GM12892 (cell line): Measurements from ENCODE around the gene HTATIP2.
"Not testable (repeated sequence)": the region's sequence is repeated elsewhere in the genome, so short reads cannot be mapped to it uniquely, and the experiment has no call there.

Source experiments
- DNase-seq: peaks from one replicate; pipeline ENCODE4 v3.0.0; 2011; ENCODE audit not compliant: insufficient read length
- FAIRE-seq: peaks from 2 replicates; lab custom pipeline; 2011; peaks lifted over from hg19 to GRCh38; lab: Jason Lieb, UNC
- POLR2A ChIP-seq: IDR thresholded peaks from 2 replicates; pipeline ENCODE4 v1.6.1; 2011; ENCODE audit warnings: low read depth, low read length, control low read depth
- POLR2AphosphoS5 ChIP-seq: IDR thresholded peaks from 2 replicates; pipeline ENCODE4 v1.6.1; 2011; ENCODE audit warnings: low read depth, low read length, control low read depth
- TAF1 ChIP-seq: IDR thresholded peaks from 2 replicates; pipeline ENCODE4 v1.6.1; 2011; ENCODE audit warnings: low read depth, mild to moderate bottlenecking, control low read depth, low read length, borderline replicate concordance

Gene HTATIP2

DNA sequence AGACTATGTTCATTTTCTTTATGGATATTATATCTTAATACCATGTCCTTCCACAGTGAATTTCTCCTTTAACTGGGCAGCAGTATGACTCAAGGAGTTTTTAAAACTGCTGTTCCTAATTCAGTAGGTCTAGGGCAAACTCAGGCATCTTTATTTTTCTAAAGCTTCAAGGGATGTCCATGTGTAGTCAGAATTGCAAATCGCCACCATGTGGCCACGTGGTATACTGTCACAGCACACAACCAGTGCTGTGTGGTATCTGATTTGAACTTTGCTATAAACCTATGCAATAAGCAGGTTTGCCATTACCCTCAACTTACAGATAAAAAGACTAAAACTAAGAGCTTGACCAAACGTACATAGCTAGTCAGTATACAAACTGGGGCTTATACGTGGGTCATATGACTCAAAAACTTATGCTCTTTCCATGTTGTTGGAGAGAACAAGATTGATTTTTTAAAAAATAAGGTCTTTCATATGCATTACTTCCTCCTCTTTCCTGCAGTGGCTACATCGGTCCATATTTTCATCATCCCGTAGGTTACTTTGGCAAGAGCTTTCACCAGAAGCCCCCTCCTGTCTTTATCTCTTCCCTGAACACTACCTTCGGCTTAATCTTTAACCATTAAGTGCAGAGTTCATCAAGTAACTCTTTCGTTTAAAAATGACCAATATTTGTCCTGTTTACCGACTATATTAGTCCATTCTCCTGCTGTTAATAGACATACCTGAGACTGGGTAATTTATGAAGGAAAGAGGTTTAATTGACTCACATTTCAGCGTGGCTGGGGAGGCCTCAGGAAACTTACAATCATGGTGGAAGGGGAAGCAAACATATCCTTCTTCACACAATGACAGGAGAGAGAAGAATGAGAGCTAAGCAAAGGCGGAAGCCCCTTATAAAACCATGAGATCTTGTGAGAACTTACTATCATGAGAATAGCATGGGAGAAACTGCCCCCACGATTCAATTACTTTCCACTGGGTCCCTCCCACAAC is 8.0 kb upstream of the HTATIP2 start:
- TF ChIP-seq POLR2AphosphoS5, result no peak
- no peak for TF ChIP-seq TAF1
- TF ChIP-seq POLR2A, result no peak
- DNase-seq (no peak), FAIRE-seq (peak; percentile 93)

GRCh38 chr11:20357150-20357549 is 6.4 kb upstream of the HTATIP2 start:
- DNase-seq, result no peak
- FAIRE-seq, result no peak
- TF ChIP-seq POLR2AphosphoS5 (no peak), POLR2A (no peak), TAF1 (no peak)

- TF ChIP-seq POLR2A, result no peak
- TF ChIP-seq TAF1, result no peak
- TF ChIP-seq POLR2AphosphoS5, result no peak
- peak; percentile 42 for FAIRE-seq
- no peak for DNase-seq
Observed at GRCh38 chr11:20360650-20361049, 2.9 kb upstream of the HTATIP2 start.

- DNase-seq (no peak), FAIRE-seq (peak; percentile 21)
- no peak for TF ChIP-seq POLR2AphosphoS5
- no peak for TF ChIP-seq TAF1
- TF ChIP-seq POLR2A, result no peak
Observed at GRCh38 chr11:20362481-20362880, 1.0 kb upstream of the HTATIP2 start.

GRCh38 chr11:20363149-20363499 is 390 bp upstream of the HTATIP2 start:
- DNase-seq (no peak), FAIRE-seq (no peak)
- TF ChIP-seq POLR2A (no peak), TAF1 (no peak), POLR2AphosphoS5 (no peak)

DNA sequence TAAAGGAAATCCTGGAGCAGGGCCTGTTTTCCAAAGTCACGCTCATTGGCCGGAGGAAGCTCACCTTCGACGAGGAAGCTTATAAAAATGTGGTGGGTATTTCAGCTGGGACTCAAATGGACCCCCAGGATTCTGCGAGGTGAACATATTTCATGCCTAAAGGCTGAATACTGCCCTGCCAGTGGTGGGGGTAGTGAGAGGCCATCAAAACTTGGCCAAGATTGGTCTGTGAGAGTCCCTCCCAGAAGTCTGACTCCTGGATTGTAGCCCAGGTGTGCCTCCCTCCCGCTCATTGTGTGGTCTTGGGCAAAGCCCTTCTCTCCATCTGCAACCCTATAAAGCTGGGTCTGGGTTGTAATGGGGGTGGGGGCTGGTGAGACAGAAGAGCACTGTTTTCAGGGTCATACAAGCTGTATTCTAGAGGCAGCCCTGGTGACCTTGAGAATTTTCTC is 853 bp downstream of the HTATIP2 start:
- no peak for TF ChIP-seq TAF1
- no peak for TF ChIP-seq POLR2AphosphoS5
- no peak for TF ChIP-seq POLR2A
- no peak for FAIRE-seq
- no peak for DNase-seq

DNA sequence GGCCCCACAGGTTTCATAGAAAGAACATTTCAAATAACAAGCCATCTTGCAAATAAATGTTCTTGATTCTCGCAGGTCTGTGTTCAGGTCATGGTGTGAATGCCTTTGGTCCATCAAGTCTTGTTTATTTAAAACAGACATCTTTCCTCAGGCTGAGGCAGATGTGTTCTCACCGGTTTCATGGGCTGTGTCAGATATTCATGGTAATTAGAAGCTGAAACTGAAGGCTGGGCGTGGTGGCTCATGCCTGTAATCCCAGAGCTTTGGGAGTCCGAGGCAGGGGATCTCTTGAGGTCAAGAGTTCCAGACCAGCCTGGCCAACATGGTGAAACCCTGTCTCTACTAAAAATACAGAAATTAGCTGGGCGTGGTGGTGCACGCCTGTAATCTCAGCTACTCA is 2.0 kb downstream of the HTATIP2 start:
- not testable (repeated sequence) for FAIRE-seq, DNase-seq

DNA sequence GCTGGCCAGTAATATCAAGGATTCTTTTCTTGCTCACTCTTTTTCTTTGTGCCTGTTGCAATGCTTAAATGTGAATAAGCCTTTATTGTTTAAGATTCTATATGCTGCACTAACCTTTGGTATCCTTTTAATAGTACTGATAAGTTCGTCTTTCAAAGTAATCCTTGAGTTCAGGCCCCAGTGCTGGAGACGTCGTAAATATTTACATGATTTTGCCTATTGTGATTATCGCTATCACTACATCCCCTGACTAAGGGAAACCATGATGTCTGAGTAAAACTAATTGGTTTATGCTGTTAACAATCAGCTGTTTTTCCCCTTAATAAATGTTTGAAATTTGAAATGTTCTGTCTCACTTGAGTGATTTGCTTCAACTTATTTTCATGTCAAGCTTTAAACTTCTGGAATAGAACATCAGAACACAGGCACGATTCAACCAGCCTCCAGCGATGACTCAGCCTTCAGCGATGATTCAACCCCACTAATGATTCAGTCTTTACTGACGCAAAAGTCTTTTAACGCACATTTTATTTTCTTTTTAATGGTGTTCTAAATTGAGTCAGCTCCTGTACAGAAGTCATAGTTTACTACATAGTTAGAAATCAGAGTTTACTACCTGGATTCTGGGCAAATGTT is 3.9 kb downstream of the HTATIP2 start:
- FAIRE-seq, result no peak
- TF ChIP-seq POLR2A (no peak), POLR2AphosphoS5 (no peak), TAF1 (no peak)

DNA sequence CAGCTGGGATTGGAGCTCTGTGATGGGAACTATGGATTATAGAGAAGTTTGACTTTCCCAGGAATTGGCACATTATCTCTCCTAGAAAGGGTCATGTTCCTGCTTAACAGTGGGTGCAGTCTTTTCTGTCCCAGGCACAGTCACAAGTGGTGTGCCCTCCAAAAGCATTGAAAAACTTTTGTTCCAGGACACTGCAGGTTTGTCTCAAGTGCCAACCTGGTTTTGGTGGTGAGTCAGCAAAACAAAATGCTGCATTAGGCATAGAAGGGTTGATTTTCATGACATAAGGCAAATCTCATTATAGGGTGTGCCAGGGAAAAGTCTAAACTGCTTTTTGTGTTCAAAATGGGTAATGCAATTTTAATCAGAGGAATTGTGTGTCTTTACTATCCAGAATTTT is 4.9 kb downstream of the HTATIP2 start:
- TF ChIP-seq TAF1, result no peak
- no peak for TF ChIP-seq POLR2AphosphoS5
- TF ChIP-seq POLR2A, result no peak
- DNase-seq (no peak), FAIRE-seq (no peak)

More for the DNA sequence above, 3.9 kb downstream of the HTATIP2 start:
- DNase-seq, result no peak

DNA sequence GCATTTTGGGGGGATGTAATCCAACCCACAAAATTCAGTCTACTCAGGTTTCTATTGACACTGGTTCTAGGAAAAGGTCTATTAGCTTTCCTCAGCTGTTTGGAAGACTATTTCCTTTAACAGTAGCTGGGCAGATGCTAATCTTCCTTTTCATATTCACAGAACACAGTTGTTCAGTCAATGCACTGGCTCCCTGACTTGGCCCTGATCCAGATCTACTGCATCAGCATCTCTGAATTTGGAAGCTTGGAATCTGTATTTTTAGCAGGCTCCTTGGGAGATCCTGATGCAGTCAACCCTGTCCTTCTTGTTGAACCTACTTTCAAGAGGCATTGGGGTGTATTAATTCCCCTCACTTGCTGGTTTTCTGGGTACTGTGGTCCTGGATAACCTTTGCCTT is 6.3 kb downstream of the HTATIP2 start:
- no peak for FAIRE-seq
- no peak for DNase-seq
- TF ChIP-seq TAF1 (no peak), POLR2AphosphoS5 (no peak), POLR2A (no peak)

DNA sequence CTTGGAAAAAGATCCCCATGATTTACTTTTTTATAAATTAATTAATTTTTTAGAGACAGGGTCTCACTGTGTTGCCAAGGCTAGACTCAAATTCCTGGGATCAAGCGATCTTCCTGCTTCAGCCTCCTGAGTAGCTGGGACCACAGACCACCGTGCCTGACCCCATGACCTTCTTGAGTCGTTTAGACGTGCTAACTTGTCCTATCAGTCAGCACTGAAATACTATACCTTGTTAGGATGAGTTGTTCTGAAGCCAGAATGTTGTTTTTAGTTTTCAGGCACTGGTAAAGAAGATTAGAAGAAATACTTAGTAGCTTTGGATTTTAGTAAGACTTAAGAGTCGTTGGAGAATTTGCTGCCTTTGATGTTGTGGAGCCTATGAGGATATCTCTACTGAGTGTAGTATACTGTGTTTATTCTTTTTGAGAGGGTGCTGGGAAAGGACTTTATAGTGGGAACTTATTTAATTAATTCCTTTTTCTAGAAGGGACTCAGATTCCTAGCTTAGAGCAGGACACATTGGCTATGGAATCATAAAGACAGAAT is 8.6 kb downstream of the HTATIP2 start:
- TF ChIP-seq POLR2AphosphoS5 (no peak), TAF1 (no peak), POLR2A (no peak)
- no peak for FAIRE-seq
- DNase-seq, result no peak
